KMS-11 (cell line): ENCODE measurements around the gene SBNO1.

Experiments used
- H2AFZ ChIP-seq: fragments of 200-600 bp; sonication (generic); 2 replicates; pipeline ENCODE4 v1.6.1; 2016; ENCODE audit warnings: antibody characterized with exemption, mixed run types, low read depth
- H3K27ac ChIP-seq: fragments of 200-600 bp; sonication (generic); 2 replicates; pipeline ENCODE4 v1.6.1; 2016; ENCODE audit warnings: mild to moderate bottlenecking, mixed run types
- H3K27me3 ChIP-seq: fragments of 200-600 bp; sonication (generic); 2 replicates; pipeline ENCODE4 v1.6.1; 2017; ENCODE audit warnings: mild to moderate bottlenecking, low read depth, mixed run types, moderate library complexity; ENCODE audit not compliant: insufficient read depth
- H3K36me3 ChIP-seq: fragments of 200-600 bp; sonication (generic); 2 replicates; pipeline ENCODE4 v1.6.1; 2017; ENCODE audit warnings: mild to moderate bottlenecking, mixed run types; ENCODE audit not compliant: insufficient read depth
- H3K4me1 ChIP-seq: fragments of 200-600 bp; sonication (generic); 2 replicates; pipeline ENCODE4 v1.6.1; 2016; ENCODE audit warnings: mild to moderate bottlenecking, low read depth, mixed run types; ENCODE audit not compliant: poor library complexity, severe bottlenecking
- H3K4me2 ChIP-seq: fragments of 200-600 bp; sonication (generic); 2 replicates; pipeline ENCODE4 v1.7.0; 2016; ENCODE audit warnings: mild to moderate bottlenecking, mixed run types
- H3K4me3 ChIP-seq: fragments of 200-600 bp; sonication (generic); IDR thresholded peaks from 2 replicates; pipeline ENCODE4 v1.6.1; 2017; ENCODE audit warnings: low read depth, low read length, mixed read lengths; ENCODE audit not compliant: insufficient read depth
- H3K79me2 ChIP-seq: fragments of 200-600 bp; sonication (generic); 2 replicates; pipeline ENCODE4 v1.6.1; 2016; ENCODE audit warnings: low read depth, mixed run types; ENCODE audit not compliant: insufficient read depth
- H3K9ac ChIP-seq: fragments of 200-600 bp; sonication (generic); 2 replicates; pipeline ENCODE4 v1.6.1; 2016; ENCODE audit warnings: mild to moderate bottlenecking, mixed run types
- H4K20me1 ChIP-seq: fragments of 200-600 bp; sonication (generic); 2 replicates; pipeline ENCODE4 v1.6.1; 2016; ENCODE audit warnings: mild to moderate bottlenecking, mixed run types; ENCODE audit not compliant: insufficient read depth
- TF ChIP-seq, protein P1 (sequence below): fragments of 200-600 bp; sonication (generic); conservative IDR thresholded peaks from 2 replicates; pipeline ENCODE4 v1.6.1; 2017; ENCODE audit warnings: low read depth, mild to moderate bottlenecking, antibody characterized with exemption, low read length, moderate library complexity, mixed read lengths

Gene SBNO1

DNA sequence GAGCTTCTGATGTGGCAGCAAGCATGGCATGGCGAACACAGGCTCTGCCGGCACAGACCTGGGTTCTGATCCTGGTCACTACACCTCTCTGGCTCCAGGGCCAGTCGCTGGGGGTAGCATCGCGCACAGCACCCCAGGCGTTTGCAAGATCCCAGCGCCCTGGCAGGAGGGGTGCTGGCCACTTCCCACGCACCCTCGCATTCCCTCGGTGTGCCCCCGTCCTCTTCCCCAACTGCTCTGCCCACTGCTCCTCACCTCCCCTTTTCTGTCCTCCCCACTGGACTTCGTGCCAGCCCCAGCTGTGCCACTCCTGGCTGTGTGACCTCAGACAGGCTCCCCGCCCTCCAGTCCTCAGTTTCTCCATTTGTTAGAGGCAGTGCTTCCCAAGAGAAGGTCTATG is 95.8 kb downstream of the SBNO1 start:
- no peak overlapping the region for H3K27ac ChIP-seq
- H3K4me1 ChIP-seq: no peaks in the 10 kb centered on the region
- no peak overlapping the region for H3K4me2 ChIP-seq
- H4K20me1 ChIP-seq: no peaks in the 10 kb centered on the region
- no peak overlapping the region for H2AFZ ChIP-seq
- H3K4me3 ChIP-seq: no peak overlapping the region
- TF ChIP-seq, protein P1, sequence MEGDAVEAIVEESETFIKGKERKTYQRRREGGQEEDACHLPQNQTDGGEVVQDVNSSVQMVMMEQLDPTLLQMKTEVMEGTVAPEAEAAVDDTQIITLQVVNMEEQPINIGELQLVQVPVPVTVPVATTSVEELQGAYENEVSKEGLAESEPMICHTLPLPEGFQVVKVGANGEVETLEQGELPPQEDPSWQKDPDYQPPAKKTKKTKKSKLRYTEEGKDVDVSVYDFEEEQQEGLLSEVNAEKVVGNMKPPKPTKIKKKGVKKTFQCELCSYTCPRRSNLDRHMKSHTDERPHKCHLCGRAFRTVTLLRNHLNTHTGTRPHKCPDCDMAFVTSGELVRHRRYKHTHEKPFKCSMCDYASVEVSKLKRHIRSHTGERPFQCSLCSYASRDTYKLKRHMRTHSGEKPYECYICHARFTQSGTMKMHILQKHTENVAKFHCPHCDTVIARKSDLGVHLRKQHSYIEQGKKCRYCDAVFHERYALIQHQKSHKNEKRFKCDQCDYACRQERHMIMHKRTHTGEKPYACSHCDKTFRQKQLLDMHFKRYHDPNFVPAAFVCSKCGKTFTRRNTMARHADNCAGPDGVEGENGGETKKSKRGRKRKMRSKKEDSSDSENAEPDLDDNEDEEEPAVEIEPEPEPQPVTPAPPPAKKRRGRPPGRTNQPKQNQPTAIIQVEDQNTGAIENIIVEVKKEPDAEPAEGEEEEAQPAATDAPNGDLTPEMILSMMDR: no peak
- H3K79me2 ChIP-seq: no peaks in the 10 kb centered on the region
- H3K27me3 ChIP-seq: no peaks in the 10 kb centered on the region
- H3K9ac ChIP-seq: no peak overlapping the region
- H3K36me3 ChIP-seq: no peaks in the 10 kb centered on the region

DNA sequence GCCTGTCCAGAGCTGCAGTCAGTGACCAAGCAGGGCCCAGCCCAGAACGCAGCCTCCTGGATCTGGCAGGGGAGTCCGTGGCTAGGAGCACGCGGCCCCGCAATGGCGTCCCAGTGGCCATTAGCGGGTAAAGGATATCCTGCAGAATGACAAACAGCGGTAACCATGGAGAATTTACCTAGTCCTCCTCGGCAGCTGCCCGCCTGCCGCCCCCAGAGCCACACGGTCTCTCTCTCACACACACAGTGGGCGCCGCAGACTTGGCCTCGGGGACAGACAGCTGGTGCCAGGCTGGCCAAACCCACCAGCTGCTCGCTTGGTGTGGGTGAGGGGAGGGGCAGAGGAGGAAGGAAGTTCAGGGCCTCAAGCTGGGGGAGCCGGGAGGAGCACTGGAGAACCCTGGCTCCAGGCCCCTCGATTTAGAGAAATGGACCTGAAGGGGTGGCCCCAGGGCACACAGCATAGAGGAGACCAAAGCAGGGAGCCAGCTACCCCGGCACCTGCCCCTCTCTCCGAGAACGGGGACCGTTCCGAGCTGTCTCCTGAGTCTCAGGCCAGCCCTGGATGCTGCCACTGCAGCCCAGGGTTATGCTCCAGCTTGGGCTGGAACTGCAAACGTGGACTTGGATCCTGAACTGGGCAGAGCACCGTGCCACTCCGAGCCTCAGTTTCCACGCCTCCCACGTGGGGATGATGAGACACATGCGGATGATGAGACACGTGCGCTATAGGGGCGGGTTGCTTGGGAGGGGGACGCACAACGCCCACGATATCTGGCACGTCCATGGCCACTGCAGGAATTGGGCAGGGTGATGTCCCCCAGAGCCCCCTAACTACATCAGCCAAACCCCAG is 96.4 kb downstream of the SBNO1 start:
- TF ChIP-seq, protein P1: no peak
- Histone ChIP-seq H3K4me3 (no peak overlapping the region), H3K36me3 (no peaks in the 10 kb centered on the region), H2AFZ (no peak overlapping the region), H3K27me3 (no peaks in the 10 kb centered on the region), H3K27ac (no peak overlapping the region), H3K9ac (no peak overlapping the region), H3K79me2 (no peaks in the 10 kb centered on the region), H4K20me1 (no peaks in the 10 kb centered on the region), H3K4me1 (no peaks in the 10 kb centered on the region), H3K4me2 (no peak overlapping the region)

DNA sequence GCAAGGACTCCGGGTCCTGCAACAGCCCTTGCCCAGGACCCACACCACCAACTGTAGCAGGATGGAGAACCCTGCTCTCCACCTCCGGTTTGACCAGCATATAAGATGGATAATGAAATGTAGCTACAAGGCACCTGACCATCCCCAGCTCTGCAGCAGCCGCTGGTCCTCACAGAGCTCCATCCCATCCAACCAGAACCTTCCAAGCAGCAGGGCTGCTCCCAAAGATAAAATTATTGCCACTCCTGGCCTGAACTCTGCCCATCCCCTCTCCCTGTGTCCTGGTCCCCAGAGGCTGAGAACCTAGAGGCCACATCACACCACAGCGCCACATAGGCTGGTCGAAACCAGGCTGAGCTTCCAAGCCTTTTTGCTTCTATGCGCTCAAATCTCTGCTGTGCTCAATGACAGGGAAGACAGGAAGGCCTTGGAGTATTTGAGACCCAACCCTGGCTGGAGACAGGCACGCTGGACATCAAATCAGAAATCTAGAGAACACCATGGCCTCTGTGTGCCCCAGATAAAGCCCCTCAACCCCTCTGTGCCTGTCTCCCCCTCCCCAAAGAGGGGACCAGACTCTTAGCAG is 97.2 kb downstream of the SBNO1 start:
- Histone ChIP-seq H2AFZ (no peak overlapping the region), H3K36me3 (no peaks in the 10 kb centered on the region), H3K27me3 (no peaks in the 10 kb centered on the region), H3K79me2 (no peaks in the 10 kb centered on the region), H3K9ac (no peak overlapping the region), H3K4me1 (no peaks in the 10 kb centered on the region), H3K4me3 (no peak overlapping the region), H4K20me1 (no peaks in the 10 kb centered on the region), H3K27ac (no peak overlapping the region), H3K4me2 (no peak overlapping the region)
- TF ChIP-seq, protein P1: no peak

DNA sequence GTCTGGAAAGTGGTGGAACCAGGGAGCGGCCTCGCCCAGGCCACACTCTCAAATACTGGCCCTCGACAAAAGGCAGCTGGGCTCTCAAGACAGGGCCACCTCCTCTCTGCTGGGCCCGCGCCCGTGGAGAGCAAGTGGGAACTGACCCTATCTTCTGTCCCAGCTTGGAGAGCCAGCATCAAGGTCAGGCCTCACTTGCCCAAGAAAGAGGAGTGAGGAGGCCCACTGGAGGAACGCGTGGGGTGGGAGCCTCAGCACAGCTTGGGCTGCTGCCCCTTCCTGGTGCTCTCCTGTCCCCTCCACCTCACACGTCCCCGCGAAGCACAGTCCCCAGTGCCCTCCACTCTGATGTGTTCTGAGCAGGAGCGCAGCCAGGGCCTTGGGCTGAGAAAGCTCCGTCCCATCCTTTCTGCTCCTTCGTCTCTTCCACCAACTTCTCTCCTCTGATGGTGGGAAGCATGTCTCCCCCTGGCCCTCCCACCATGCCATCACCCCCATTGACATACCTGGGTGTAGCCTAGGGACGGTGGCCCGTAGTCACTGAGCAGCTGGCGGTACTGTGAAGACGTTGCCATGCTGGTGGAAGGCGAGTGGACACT is 97.9 kb downstream of the SBNO1 start:
- Histone ChIP-seq H2AFZ (no peak overlapping the region), H3K36me3 (no peaks in the 10 kb centered on the region), H4K20me1 (no peaks in the 10 kb centered on the region), H3K9ac (no peak overlapping the region), H3K4me3 (no peak overlapping the region), H3K4me2 (no peak overlapping the region), H3K27me3 (no peaks in the 10 kb centered on the region), H3K79me2 (no peaks in the 10 kb centered on the region), H3K4me1 (no peaks in the 10 kb centered on the region), H3K27ac (no peak overlapping the region)
- TF ChIP-seq, protein P1: no peak
